Measurements from ENCODE around the gene ABCG5.

ABCG5 gene

DNA sequence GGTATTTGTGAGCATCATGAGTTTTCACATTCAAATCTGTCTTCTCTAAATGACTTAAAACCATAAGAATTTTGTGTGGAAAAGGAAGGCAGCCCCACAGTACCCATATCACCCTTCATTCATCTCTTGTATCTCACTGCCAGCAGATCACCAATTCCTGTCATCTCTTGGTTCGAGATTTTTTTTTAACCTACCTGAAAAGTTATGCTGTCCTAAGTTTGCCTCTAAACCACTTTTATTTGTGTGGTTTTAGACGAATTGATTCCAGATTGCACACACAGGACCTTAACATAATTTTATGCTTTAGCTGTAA is 32.0 kb downstream of the ABCG5 start:
- no peak for DNase-seq (ENCODE audit: low spot score)

DNA sequence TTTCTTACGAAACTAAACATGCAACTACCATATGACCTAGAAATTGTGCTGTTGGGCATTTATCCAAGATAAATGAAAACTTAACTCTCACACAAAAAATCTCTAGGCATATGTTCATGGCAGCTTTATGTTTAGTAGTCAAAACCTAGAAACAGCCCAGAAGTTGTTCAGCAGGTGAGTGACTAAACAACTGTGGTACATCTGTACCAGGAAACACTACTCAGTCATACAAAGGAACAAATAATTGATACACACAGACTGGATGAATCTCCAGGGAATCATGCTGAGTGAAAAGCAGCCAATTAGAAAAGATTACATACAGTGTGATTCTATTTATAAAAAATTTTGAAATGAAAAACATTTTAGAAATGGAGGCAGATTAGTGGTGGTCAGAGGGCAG is 35.5 kb downstream of the ABCG5 start:
- no peak for DNase-seq (ENCODE audit: low spot score)

DNA sequence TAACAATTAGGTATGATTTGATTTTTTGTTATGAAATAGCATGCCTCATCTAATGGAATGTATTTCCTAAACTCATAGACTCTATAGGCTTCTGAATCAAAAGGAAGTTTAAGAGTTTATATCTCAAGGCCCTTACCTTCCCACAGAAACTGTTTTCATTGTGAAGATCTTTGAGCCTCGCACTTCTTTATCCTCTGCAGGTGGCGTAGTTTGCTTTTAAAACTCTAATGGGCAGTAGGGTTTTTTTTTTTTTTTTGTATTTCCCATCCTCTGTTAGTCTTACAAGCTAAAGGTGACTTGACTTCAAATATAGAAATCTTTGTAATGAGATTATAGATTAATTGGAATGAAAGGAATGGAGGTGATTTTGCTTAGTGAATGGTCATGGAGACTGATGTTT is 36.5 kb downstream of the ABCG5 start:
- DNase-seq (ENCODE audit: low spot score), result no peak

DNA sequence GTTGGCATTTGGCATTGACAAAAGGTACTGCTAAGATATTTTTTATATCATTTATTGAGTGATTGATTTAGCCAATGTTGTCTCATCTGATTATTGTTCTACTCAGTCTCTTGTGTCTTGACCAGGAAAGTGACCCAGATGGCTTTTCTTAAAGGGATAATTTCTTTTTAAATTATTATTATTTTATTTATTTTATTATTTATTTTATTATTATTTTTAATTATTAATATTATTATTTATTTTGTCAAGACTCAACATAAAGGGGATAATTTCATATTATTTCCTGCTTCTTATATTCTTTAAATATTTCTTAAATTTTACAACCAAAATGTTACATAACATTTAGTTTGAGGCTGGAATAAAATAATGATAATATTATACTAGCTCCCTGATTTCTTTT is 37.7 kb downstream of the ABCG5 start:
- no peak for DNase-seq (ENCODE audit: low spot score)

DNA sequence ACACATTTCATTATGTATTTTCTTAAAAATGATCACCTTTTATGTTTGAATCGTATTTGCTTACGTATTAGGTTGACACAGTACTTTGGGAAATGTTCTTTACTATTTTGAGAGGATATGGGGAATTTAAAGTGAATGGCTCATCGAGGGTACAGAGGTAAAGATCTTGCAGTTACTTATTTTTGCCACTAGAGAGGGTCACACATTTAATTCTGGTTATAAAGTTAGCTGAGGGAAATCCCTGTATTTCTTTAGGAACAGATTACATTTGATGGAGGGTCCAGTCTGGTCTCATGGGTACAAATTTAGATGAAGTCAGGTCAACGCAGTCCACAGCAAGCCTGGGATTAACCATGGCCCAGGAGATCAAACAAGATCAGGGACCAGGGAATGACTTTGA is 40.3 kb downstream of the ABCG5 start:
- DNase-seq (ENCODE audit: low spot score), result peak; percentile 17

DNA sequence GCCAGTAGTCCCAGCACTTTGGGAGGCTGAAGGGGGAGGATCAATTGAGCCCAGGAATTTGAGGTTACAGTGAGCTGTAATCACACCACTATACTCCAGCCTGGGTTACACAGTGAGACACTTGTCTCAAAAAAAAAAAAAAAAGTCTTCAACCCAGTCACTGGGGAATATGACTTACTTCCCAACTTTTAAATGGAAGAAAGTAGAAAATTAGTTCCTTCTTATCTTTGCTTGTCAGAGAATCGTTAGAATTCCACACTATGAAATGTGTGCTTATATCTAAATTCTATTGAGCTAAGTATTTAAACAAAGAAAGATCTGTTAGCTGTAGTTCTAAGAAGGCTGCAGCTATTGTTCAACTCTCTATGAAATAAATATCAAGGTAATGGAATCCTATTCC is 42.4 kb downstream of the ABCG5 start:
- no peak for DNase-seq (ENCODE audit: low spot score)

DNA sequence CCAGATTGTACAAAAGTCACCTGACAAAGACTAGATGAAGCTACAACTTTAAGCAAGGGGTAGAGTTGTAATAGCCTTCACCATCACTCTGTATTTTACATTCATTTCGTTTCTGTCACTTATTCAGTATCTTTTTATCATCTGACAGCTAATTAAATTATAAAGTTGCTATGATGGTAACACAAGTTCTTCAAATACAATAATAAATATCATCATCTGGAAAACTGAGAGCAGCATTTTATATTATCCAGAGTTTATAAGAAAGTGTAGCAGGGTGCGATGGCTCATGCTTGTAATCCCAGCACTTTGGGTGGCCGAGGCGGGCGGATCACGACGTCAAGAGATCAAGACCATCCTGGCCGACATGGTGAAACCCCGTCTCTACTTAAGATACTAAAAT is 43.7 kb downstream of the ABCG5 start:
- no peak for DNase-seq (ENCODE audit: low spot score)

DNA sequence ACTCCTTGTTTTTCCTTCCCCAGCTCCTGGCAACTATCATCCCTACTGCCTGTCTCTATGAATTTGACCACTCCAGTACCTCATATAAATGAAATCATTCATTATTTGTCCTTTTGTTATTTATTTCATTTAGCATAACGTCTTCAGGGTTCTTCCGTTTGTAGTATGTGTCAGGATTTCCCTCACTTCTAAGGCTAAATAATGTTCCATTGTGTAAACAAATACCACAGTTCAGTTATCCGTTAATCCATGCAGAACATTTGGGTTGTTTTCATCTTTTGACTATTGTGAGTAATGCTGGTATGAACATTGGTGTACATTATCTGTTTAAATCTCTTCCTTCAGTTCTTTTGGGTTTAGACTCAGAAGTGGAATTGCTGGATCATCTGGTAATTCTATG is 46.0 kb downstream of the ABCG5 start:
- DNase-seq (ENCODE audit: low spot score), result no peak

DNA sequence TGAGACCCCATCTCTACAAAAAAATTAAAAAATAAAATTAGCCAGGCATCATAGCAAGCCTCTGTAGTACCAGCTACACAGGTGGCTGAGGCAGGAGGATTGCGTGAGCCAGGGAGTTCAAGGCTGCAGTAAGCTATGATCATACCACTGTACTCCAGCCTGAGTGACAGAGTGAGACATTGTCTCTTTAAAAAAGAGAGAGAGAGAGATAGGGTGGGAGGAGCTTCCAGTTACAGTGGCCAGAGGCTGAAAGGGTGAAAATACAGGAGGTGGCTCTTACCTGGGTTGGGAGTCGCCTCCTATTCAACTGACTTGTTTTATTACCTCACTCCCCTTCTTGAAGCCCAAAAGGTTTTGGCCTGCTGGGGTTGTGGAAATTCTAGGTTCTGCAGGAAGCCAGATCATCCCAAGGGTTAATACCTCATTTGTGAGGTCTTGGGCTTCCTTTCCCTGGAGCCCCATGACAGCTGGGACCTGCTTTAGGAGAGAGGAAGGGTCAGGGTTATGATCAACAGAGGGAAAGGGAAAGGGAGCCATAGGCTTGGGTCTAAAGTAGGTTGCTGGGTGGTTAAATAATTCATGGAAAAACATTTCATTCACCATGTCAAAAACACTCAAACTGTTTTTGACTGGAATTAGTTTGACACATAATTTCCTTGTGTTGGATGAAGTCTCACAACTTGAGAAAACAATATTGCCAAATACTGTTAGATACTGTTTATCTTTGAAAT is 47.4 kb downstream of the ABCG5 start:
- DNase-seq (ENCODE audit: low spot score), result no peak

DNA sequence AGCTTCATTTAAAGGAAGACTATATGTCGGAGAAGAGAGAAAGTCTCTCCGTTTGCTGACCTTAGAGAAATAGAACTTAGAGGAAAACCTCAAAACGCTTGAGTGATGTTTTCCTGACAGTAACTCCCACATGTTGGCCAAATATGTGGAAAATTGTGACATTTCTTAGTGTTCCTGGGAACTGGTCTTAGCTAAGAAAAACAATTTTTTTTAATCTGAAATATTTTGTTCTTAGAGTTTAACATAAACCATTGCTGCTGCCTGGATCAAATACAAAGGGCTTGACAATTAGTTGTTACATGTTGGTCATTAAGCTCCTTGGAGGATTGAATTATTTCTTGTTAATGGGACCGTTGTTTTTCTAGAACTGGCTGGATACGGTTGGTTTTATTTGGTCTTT is 48.5 kb downstream of the ABCG5 start:
- DNase-seq (ENCODE audit: low spot score), result peak; percentile 3

DNA sequence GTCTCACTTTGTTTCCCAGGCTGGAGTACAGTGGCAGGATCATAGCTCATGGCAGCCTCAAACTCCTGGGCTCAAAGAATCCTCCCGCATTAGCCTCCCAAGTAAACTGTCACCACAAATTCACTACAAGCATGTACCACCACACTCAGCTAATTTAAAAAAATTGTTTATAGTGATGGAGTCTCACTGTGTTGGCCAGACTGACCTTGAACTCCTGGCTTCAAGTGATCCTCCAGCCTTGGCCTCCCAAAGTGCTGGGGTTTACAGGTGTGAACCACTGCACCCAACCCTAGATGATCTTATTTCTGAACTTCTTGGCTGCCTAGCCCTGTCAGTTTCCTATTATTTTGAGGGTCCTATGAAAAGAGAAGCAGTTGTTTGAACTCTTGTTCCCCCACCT is 50.0 kb downstream of the ABCG5 start:
- DNase-seq (ENCODE audit: low spot score), result no peak

DNA sequence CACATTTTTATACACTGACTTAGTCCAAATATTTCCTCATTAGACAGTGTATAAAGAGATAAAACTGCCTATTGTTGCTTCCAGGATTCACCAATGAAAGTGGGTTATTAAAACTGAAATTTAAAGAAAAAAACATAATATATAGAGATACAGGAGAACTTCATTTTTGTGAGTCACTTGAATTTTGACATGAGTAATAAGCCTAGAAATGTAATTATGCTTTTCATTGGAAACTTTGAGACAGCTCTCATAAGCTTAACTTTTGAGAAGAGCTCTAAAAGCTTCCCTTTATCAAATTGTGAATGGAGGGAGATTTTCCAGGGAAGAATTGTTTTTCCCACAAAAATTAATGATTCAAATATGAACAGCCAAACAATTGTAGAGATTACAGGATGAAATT is 50.7 kb downstream of the ABCG5 start:
- DNase-seq (ENCODE audit: low spot score), result no peak

DNA sequence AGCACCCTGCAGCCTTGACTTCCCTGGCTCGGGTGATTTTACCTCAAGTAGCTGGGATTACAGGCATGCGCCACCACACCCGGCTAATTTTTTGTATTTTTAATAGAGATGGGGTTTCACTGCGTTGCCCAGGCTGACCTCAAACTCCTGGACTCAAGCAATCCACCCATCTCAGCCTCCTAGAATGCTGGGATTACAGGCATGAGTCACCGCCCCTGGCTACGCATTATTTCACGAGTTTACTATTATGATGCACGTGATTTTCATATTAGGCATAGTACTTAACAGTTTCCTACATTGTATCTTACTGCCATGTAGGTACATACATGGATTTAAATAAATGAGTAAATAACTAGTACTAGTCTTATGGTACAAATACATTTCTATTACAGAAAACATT is 60.4 kb downstream of the ABCG5 start:
- no peak for DNase-seq (ENCODE audit: low spot score)

DNA sequence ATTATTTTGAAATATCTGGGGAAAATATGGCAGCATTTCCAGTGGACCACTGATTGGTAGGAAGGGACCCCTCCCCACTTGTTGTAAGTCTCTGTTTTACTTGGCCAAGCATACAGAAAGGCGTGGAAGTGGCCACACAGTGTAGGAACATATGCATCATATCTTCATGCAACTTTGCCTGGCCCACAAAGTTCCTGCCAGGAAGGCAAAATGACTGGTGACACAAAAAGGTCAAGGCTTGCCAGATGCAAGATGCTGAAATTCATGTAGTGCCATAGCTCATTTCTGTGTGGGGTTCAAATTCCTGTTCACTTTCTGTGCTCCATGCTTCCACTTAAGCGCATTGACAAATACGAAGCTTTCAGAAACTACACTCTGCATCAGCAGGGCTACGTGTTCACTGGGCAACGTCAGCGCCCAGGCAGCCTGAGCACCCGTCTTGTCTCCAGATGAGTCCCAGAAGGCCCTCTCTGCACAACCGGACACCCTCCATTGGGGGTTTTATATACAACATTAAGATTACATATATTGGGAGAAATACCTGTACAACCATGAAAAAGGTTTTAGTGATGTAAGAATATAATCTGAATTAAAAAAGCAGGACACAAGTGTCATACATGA is 61.2 kb downstream of the ABCG5 start:
- DNase-seq (ENCODE audit: low spot score), result no peak

DNA sequence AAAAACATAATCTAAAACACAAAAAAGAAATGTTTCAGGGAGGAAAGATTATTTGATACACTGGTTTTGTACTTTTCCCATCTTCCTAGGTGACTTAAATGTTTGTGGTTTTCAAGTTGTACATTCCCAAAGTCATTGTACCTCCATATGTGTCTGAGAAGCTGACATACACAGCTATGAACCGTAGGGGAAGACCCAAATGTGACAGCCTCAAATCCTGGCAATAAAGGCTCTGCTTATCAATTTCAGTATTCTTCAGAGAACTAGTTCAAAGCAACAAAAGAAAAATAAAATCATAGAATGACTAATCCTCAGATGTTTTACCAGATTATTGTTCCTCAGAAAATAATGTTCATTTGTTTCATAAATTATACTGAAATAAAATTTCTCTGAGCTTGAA is 62.3 kb downstream of the ABCG5 start:
- DNase-seq (ENCODE audit: low spot score), result no peak

DNA sequence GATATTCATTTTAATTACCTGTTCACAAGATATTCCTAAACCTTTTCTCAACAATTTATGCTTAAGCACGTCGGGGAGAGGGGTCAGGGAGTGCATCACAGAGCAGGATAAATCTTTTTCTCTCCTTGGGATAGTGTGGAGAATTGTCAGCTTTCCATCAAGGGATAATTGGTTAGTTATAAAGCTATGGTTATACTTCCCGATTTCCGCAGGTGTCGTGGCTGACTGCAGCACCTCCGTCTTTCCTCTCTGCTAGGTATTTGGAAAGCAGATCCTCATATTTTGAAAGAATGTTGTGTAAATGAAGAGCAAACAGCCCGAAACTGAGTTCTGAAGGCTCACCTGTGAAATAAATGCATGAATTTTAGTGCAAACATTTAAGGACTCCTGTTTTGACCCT is 64.0 kb downstream of the ABCG5 start:
- no peak for DNase-seq (ENCODE audit: low spot score)

DNA sequence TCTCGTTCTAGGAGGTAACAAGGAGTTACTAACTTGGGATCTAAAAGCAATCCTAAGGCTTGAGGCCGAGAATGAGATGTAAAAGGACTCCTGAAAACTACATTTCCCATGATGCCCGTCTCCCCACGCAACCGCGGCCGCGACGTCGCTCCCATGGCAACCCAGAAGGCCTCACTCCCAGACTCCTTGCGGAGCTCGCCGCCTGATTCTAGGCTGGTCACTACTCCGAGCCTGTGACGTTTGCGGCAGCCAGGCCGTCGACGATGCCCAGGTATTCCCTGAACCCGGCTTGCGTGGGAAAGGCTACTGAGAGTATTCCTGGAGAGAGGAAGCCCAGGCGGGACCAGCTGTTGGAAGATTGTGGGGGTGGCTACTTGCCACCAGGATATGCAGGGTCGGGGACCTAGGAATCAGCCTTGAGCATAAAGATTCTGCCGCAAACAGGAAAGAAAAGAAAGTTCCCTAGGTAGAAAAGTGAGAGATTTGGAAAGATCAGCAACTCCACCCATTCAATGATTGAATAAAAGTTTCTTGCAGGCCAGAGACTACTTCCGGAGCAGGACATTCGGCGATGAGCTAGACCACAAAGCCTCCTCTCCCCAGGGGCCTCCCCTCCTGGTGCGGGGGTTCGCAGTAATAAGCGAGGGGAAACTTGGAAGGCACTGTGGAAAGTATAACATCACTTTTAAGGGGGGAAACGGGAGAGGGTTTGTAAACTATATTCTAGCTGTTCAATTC is 64.6 kb downstream of the ABCG5 start, which contains the start of gene DYNC2LI1:
Gene DYNC2LI1 (plus strand): TSS at position 164 of the 738 bp plus-strand sequence. CDS start 100 bp downstream, at position 264.
- peak; percentile 95 for DNase-seq (ENCODE audit: low spot score)

DNA sequence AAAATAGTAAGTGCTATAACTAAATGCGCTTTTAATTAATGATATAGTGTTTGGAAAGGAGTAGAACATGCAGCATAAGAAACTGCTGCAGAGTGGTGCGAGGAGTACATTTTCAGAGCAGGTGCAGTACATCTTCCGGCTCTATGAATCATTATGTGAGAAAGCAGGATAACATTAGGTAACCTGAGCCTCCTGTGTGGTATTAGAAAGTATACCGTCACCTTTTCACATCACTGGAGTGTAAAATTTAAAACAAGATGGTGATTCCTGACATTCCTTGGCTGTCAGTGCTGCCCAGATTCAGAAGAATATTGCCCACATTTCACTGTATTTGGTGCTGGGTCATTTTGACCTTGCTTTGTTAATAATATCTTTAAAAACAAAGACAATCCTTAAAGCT is 72.6 kb downstream of the ABCG5 start:
- DNase-seq (ENCODE audit: low spot score), result no peak

DNA sequence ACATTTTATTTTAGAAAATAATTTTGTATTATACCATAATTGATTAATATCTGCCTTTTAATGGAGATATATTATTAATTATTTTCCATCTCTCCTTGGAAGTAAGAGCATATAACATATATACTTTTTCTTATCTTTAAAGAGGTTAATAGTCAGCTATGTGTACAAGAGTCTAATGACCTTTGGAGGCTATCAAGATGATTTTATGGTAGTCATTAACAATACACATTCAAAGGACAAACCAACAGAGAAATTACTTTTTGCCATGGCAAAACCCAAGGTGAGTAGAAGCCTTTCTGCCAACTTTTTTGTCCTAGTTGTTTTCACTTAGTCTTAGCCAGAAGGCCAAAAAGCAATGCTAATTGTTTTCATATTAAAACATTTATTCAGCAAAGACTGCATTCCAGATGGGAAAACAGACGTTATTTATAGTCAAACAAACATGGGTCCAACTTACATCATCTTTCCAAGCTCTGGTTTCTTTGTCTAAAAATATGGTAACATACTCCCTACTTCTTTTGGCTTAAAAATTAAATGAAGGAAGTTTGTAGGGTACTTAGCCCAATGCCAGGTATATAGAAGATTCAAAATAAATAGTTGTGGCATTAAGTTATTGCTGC is 74.4 kb downstream of the ABCG5 start:
- DNase-seq (ENCODE audit: low spot score), result no peak

DNA sequence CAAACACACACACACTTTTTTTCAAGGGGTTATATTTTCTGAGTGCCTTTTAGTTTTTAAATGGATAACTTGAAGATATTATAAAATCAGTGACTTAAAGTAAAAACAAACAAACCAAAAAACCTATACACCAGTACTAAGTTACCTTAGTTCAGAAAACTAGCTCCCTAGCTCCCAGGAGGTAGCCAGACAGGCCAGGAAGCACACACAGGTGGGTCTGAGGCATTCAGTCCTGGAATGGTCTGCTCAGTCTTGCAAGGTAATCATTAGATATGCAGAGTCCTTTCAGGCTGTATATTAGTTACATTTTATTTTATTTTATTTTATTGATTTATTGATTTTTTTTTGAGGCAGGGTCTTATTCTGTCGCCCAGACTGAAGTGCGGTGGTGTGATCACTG is 75.5 kb downstream of the ABCG5 start:
- DNase-seq (ENCODE audit: low spot score), result no peak

All from AG08395 (cell line).